ENCODE data around the gene SLC39A10.
"Not testable (repeated sequence)": the region's sequence is repeated elsewhere in the genome, so short reads cannot be mapped to it uniquely, and the experiment has no call there.

The SLC39A10 gene

GRCh38 chr2:195652911-195653310 is 4.1 kb upstream of the SLC39A10 start:
- no peak for DNase-seq (ENCODE audit: low spot score in 2 of 2)
- H3K36me3 Mint-ChIP-seq, result peaks cover 3% of the 10 kb centered on the region
- no peak for ATAC-seq (ENCODE audit: low read depth)
- H3K4me3 Mint-ChIP-seq, result no peak overlapping the region
- peaks cover 31% of the 10 kb centered on the region for H3K4me1 Mint-ChIP-seq
- no peak overlapping the region for H3K27ac Mint-ChIP-seq
- H3K27me3 Mint-ChIP-seq, result no peaks in the 10 kb centered on the region
- H3K9me3 Mint-ChIP-seq, result peaks cover 2% of the 10 kb centered on the region

- Mint-ChIP-seq H3K4me1 (peaks cover 25% of the 10 kb centered on the region), H3K36me3 (peaks cover 10% of the 10 kb centered on the region), H3K4me3 (peak overlapping the region; percentile 98), H3K27me3 (no peaks in the 10 kb centered on the region), H3K9me3 (peaks cover 2% of the 10 kb centered on the region), H3K27ac (peak overlapping the region; percentile 100)
- DNase-seq (ENCODE audit: low spot score in 2 of 2), result no peak
- peak; percentile 34 for ATAC-seq (ENCODE audit: low read depth)
Observed at GRCh38 chr2:195656161-195656858, 716 bp upstream of the SLC39A10 start.

GRCh38 chr2:195657634-195658540 is 861 bp downstream of the SLC39A10 start:
- DNase-seq (ENCODE audit: low spot score in 2 of 2) (peak; percentile 62 to 66), ATAC-seq (ENCODE audit: low read depth) (peak; percentile 36)
- peak overlapping the region; percentile 100 for H3K27ac Mint-ChIP-seq
- H3K4me1 Mint-ChIP-seq, result peaks cover 20% of the 10 kb centered on the region
- H3K9me3 Mint-ChIP-seq, result no peaks in the 10 kb centered on the region
- peaks cover 10% of the 10 kb centered on the region for H3K36me3 Mint-ChIP-seq
- peak overlapping the region; percentile 98 for H3K4me3 Mint-ChIP-seq
- H3K27me3 Mint-ChIP-seq, result no peaks in the 10 kb centered on the region

- DNase-seq (ENCODE audit: low spot score in 2 of 2) (no peak), ATAC-seq (ENCODE audit: low read depth) (no peak)
- Mint-ChIP-seq H3K27ac (peak overlapping the region; percentile 100), H3K4me1 (peaks cover 23% of the 10 kb centered on the region), H3K4me3 (peak overlapping the region; percentile 98), H3K36me3 (peaks cover 10% of the 10 kb centered on the region), H3K27me3 (no peaks in the 10 kb centered on the region), H3K9me3 (no peaks in the 10 kb centered on the region)
Observed at GRCh38 chr2:195658541-195658890, 1.5 kb downstream of the SLC39A10 start.

- DNase-seq (ENCODE audit: low spot score in 2 of 2), result peak in 1 of 2 donors; percentile 42
- Mint-ChIP-seq H3K27ac (peak overlapping the region; percentile 100), H3K4me1 (peaks cover 23% of the 10 kb centered on the region), H3K9me3 (no peaks in the 10 kb centered on the region), H3K4me3 (peak overlapping the region; percentile 98), H3K27me3 (no peaks in the 10 kb centered on the region), H3K36me3 (peaks cover 10% of the 10 kb centered on the region)
- ATAC-seq (ENCODE audit: low read depth), result peak; percentile 43
Observed at GRCh38 chr2:195659114-195659513, 2.1 kb downstream of the SLC39A10 start.

GRCh38 chr2:195659982-195660890 is 3.2 kb downstream of the SLC39A10 start:
- Mint-ChIP-seq H3K27ac (peak overlapping the region; percentile 100), H3K9me3 (no peaks in the 10 kb centered on the region), H3K4me1 (peaks cover 27% of the 10 kb centered on the region), H3K36me3 (peaks cover 10% of the 10 kb centered on the region), H3K4me3 (peak overlapping the region; percentile 98), H3K27me3 (no peaks in the 10 kb centered on the region)
- ATAC-seq (ENCODE audit: low read depth), result no peak
- peak; percentile 75 to 80 for DNase-seq (ENCODE audit: low spot score in 2 of 2)

- Mint-ChIP-seq H3K4me1 (peaks cover 29% of the 10 kb centered on the region), H3K4me3 (no peak overlapping the region)
Observed at GRCh38 chr2:195662138-195662537, 5.1 kb downstream of the SLC39A10 start.

GRCh38 chr2:195663007-195663406 is 6.0 kb downstream of the SLC39A10 start:
- H3K27me3 Mint-ChIP-seq, result no peaks in the 10 kb centered on the region
- peak overlapping the region; percentile 43 for H3K27ac Mint-ChIP-seq
- no peak overlapping the region for H3K4me3 Mint-ChIP-seq
- no peaks in the 10 kb centered on the region for H3K9me3 Mint-ChIP-seq
- H3K36me3 Mint-ChIP-seq, result peaks cover 6% of the 10 kb centered on the region
- DNase-seq (ENCODE audit: low spot score in 2 of 2) (no peak), ATAC-seq (ENCODE audit: low read depth) (no peak)
- peaks cover 33% of the 10 kb centered on the region for H3K4me1 Mint-ChIP-seq

More at GRCh38 chr2:195662138-195662537, 5.1 kb downstream of the SLC39A10 start:
- no peak for DNase-seq (ENCODE audit: low spot score in 2 of 2)
- Mint-ChIP-seq H3K9me3 (no peaks in the 10 kb centered on the region), H3K27me3 (no peaks in the 10 kb centered on the region), H3K36me3 (peaks cover 8% of the 10 kb centered on the region), H3K27ac (peak overlapping the region; percentile 43)
- no peak for ATAC-seq (ENCODE audit: low read depth)

- ATAC-seq (ENCODE audit: low read depth), result no peak
- no peaks in the 10 kb centered on the region for H3K36me3 Mint-ChIP-seq
- H3K4me1 Mint-ChIP-seq, result peaks cover 33% of the 10 kb centered on the region
- H3K9me3 Mint-ChIP-seq, result no peaks in the 10 kb centered on the region
- no peak for DNase-seq (ENCODE audit: low spot score in 2 of 2)
- H3K4me3 Mint-ChIP-seq, result no peak overlapping the region
- H3K27me3 Mint-ChIP-seq, result no peaks in the 10 kb centered on the region
- H3K27ac Mint-ChIP-seq, result peak overlapping the region; percentile 45
Observed at GRCh38 chr2:195664528-195664927, 7.5 kb downstream of the SLC39A10 start.

GRCh38 chr2:195665153-195665552 is 8.1 kb downstream of the SLC39A10 start:
- H3K36me3 Mint-ChIP-seq; H3K4me3 Mint-ChIP-seq; H3K9me3 Mint-ChIP-seq; H3K27me3 Mint-ChIP-seq; ATAC-seq (ENCODE audit: low read depth); DNase-seq (ENCODE audit: low spot score in 2 of 2): not testable (repeated sequence)
- peaks cover 28% of the 10 kb centered on the region for H3K4me1 Mint-ChIP-seq
- peak overlapping the region; percentile 45 for H3K27ac Mint-ChIP-seq

- peaks cover 27% of the 10 kb centered on the region for H3K4me1 Mint-ChIP-seq
- no peaks in the 10 kb centered on the region for H3K36me3 Mint-ChIP-seq
- H3K9me3 Mint-ChIP-seq, result no peaks in the 10 kb centered on the region
- H3K4me3 Mint-ChIP-seq, result no peak overlapping the region
- H3K27me3 Mint-ChIP-seq, result no peaks in the 10 kb centered on the region
- no peak overlapping the region for H3K27ac Mint-ChIP-seq
- DNase-seq (ENCODE audit: low spot score in 2 of 2) (no peak), ATAC-seq (ENCODE audit: low read depth) (no peak)
Observed at GRCh38 chr2:195666113-195666712, 9.2 kb downstream of the SLC39A10 start.

GRCh38 chr2:195667974-195668373 is 10.9 kb downstream of the SLC39A10 start:
- Mint-ChIP-seq H3K27ac (no peak overlapping the region), H3K4me1 (peaks cover 23% of the 10 kb centered on the region)
- no peak for ATAC-seq (ENCODE audit: low read depth)

GRCh38 chr2:195670191-195670590 is 13.2 kb downstream of the SLC39A10 start:
- no peaks in the 10 kb centered on the region for H3K9me3 Mint-ChIP-seq
- H3K4me3 Mint-ChIP-seq, result no peak overlapping the region
- no peak for DNase-seq (ENCODE audit: low spot score in 2 of 2)
- no peak overlapping the region for H3K27ac Mint-ChIP-seq
- H3K27me3 Mint-ChIP-seq, result no peaks in the 10 kb centered on the region
- H3K4me1 Mint-ChIP-seq, result peaks cover 24% of the 10 kb centered on the region
- peaks cover 8% of the 10 kb centered on the region for H3K36me3 Mint-ChIP-seq
- ATAC-seq (ENCODE audit: low read depth), result no peak

More at GRCh38 chr2:195667974-195668373, 10.9 kb downstream of the SLC39A10 start:
- peaks cover 2% of the 10 kb centered on the region for H3K36me3 Mint-ChIP-seq
- no peaks in the 10 kb centered on the region for H3K9me3 Mint-ChIP-seq
- H3K27me3 Mint-ChIP-seq, result no peaks in the 10 kb centered on the region
- DNase-seq (ENCODE audit: low spot score in 2 of 2), result no peak
- no peak overlapping the region for H3K4me3 Mint-ChIP-seq
